Left ventricle myocardium inferior (tissue), 1 donor: ENCODE measurements around the gene C6orf47. TPM values are rescaled to one million over a fixed set of nuclear protein-coding genes. Genes with fewer than 3 reads are reported as not detected.

Experiments used
- DNase-seq: peaks from one replicate; pipeline ENCODE4 v3.0.0-alpha.2; 2020
- H3K27ac ChIP-seq: fragments of 200-600 bp; replicated peaks from 2 replicates; pipeline ENCODE4 v1.8.0; 2021
- H3K27me3 ChIP-seq: fragments of 200-600 bp; 2 replicates; pipeline ENCODE4 v1.8.0; 2021; ENCODE audit warnings: low read depth
- H3K36me3 ChIP-seq: fragments of 200-600 bp; 2 replicates; pipeline ENCODE4 v1.8.0; 2021
- H3K4me1 ChIP-seq: fragments of 200-600 bp; 2 replicates; pipeline ENCODE4 v1.8.0; 2021
- H3K4me3 ChIP-seq: fragments of 200-600 bp; 2 replicates; pipeline ENCODE4 v1.8.0; 2021; ENCODE audit warnings: mild to moderate bottlenecking, moderate library complexity
- H3K9me3 ChIP-seq: fragments of 200-600 bp; replicated peaks from 2 replicates; pipeline ENCODE4 v1.8.0; 2021
- intact Hi-C: fragments of 100-400 bp; cut with micrococcal nuclease; formaldehyde crosslinking; loops from one replicate; pipeline ENCODE4 v1.11.0; 2022
- total RNA-seq: library from RNA; stranded (reverse); fragmentation: NEBNext Ultra II Directional; extraction: Animal tissue kit (Norgen Biotek cat#: 25700); gene quantifications from one replicate; pipeline ENCODE4 v1.2.1, GENCODE V29; 2021
- TF ChIP-seq, protein P1 (sequence below): fragments of 200-600 bp; IDR thresholded peaks from 2 replicates; pipeline ENCODE4 v1.8.0; 2021; ENCODE audit warnings: antibody characterized with exemption, mild to moderate bottlenecking, borderline replicate concordance
- donor health status: DM: no; HTN: yes; CAD: no; lungs with severe emphysema.

C6orf47 gene
- total RNA-seq, 1 donor from 2014 or later, result 16.9 TPM

DNA sequence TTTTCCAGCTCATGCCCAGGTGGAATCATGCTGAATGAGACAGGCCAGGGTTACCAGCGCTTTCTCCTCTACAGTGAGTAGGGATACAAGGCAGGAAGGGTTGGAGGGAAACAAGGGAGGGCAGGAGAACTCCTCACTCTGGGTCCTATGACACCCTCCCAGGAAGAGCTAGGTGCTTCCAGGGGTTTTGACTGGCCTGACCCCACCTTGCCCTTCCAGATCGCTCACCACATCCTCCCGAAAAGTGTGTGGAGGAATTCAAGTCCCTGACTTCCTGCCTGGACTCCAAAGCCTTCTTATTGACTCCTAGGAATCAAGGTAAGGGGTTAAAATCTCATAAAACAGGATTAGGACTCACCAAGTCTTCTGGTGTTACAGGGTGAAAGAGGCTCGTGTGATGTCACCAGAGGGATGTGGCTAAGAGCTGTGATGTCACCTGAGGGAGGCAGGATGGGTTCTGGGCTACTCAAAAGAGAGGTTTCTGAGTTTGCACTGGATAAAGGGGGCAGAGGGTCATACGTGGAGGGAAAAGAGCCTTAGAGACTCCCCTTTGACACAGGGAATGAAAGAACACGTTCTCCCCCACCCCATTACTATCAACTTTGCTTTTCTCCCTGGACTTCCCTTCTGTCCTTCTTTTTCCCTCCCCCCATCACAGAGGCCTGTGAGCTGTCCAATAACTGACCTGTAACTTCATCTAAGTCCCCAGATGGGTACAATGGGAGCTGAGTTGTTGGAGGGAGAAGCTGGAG, 3.0 kb downstream of the C6orf47 start:
- intact Hi-C loops, result no loop called here

DNA sequence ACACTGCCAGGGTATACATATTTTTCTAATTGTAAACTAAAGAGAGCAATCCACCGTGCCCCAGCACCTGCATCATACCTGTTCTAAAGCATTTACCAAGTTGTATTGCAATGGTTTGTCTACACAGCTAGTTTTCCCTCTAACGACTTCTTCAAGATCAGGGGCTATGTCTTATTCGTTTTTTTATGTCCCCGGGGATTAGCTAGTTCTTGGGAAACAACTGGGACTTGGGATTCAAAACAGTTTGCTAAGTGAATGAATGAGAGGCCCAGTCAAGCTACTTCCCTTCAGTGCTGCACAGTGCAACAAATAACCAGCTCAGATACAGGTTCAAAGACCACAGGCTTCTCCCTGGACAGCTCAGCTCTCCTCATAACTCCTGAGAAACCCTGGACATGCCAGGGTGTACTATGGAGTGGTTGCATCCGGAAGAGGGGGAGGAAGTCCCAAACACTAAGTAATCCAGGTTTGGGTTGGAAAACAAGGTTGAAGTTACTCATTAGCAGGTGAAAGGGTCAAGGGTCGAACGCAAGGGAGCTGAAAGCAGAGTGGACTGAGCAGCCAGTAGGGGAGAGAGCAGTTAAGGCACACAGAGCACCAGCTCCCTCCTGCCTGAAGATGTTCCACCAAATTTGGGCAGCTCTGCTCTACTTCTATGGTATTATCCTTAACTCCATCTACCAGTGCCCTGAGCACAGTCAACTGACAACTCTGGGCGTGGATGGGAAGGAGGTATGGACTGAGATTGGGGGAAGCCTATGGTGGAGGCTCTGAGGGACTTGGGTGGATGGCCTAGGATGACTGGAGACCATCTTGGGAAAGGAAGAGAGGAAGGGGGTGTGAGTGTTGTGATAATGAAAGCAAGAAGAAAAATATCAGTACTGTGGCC, 5.0 kb downstream of the C6orf47 start, which contains the start of gene APOM:
Gene APOM (plus strand): TSS at position 546 of the 889 bp plus-strand sequence. CDS start 73 bp downstream, at position 619.
- Histone ChIP-seq H3K9me3 (no peaks in the 10 kb centered on the region), H3K36me3 (peaks cover 27% of the 10 kb centered on the region), H3K4me3 (no peak within 1 kb of the TSS), H3K27me3 (no peaks in the 10 kb centered on the region), H3K4me1 (peaks cover 60% of the 10 kb centered on the region), H3K27ac (no peak within 1 kb of the TSS)
- intact Hi-C loops, result no loop called here
- no peak for DNase-seq
- TF ChIP-seq, protein P1, sequence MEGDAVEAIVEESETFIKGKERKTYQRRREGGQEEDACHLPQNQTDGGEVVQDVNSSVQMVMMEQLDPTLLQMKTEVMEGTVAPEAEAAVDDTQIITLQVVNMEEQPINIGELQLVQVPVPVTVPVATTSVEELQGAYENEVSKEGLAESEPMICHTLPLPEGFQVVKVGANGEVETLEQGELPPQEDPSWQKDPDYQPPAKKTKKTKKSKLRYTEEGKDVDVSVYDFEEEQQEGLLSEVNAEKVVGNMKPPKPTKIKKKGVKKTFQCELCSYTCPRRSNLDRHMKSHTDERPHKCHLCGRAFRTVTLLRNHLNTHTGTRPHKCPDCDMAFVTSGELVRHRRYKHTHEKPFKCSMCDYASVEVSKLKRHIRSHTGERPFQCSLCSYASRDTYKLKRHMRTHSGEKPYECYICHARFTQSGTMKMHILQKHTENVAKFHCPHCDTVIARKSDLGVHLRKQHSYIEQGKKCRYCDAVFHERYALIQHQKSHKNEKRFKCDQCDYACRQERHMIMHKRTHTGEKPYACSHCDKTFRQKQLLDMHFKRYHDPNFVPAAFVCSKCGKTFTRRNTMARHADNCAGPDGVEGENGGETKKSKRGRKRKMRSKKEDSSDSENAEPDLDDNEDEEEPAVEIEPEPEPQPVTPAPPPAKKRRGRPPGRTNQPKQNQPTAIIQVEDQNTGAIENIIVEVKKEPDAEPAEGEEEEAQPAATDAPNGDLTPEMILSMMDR, result no peak

More for the DNA sequence above, 3.0 kb downstream of the C6orf47 start:
- H3K4me3 ChIP-seq, result no peak overlapping the region
- no peaks in the 10 kb centered on the region for H3K9me3 ChIP-seq
- no peak for DNase-seq
- TF ChIP-seq, protein P1, result no peak
- H3K27me3 ChIP-seq, result no peaks in the 10 kb centered on the region
- H3K36me3 ChIP-seq, result peaks cover 34% of the 10 kb centered on the region
- H3K4me1 ChIP-seq, result peaks cover 64% of the 10 kb centered on the region
- no peak overlapping the region for H3K27ac ChIP-seq

DNA sequence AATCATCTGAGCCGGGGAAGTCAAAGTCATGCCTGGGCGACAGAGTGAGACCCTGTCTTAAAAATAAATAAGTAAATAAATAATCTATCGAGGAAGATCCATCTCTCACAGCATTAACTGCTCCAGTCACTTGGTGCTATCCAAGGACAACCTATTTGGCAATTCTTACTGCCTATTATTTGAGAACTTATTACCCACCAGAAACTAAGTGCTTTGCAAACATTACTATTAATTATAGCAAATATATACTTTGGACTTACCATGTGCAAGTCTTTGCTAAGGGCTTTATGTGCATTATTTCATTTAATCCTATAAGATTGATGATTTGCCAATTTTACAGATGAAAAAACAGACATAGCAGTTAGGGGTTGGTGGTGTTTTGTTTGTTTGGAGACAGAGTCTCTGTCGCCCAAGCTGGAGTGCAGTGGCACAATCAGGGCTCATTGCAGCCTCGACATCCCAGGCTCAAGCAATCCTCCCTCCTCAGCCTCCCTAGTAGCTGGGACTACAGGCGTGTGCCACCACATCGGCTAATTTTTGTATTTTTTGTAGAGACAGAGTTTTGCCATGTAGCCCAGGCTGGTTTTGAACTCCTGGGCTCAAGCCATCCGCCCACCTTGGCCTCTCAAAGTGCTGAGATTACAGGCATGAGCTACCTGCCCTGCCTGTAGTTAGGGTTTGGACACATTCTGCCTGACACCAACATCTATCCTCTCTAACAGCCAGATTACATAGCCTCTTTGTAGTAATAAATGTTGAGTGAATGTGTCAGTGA, 5.8 kb downstream of the C6orf47 start:
- Histone ChIP-seq H3K27ac (no peak overlapping the region), H3K9me3 (no peaks in the 10 kb centered on the region), H3K36me3 (peaks cover 33% of the 10 kb centered on the region), H3K27me3 (no peaks in the 10 kb centered on the region), H3K4me1 (peaks cover 59% of the 10 kb centered on the region), H3K4me3 (no peak overlapping the region)
- DNase-seq, result no peak
- intact Hi-C loops, result no loop called here
- TF ChIP-seq, protein P1, result no peak

DNA sequence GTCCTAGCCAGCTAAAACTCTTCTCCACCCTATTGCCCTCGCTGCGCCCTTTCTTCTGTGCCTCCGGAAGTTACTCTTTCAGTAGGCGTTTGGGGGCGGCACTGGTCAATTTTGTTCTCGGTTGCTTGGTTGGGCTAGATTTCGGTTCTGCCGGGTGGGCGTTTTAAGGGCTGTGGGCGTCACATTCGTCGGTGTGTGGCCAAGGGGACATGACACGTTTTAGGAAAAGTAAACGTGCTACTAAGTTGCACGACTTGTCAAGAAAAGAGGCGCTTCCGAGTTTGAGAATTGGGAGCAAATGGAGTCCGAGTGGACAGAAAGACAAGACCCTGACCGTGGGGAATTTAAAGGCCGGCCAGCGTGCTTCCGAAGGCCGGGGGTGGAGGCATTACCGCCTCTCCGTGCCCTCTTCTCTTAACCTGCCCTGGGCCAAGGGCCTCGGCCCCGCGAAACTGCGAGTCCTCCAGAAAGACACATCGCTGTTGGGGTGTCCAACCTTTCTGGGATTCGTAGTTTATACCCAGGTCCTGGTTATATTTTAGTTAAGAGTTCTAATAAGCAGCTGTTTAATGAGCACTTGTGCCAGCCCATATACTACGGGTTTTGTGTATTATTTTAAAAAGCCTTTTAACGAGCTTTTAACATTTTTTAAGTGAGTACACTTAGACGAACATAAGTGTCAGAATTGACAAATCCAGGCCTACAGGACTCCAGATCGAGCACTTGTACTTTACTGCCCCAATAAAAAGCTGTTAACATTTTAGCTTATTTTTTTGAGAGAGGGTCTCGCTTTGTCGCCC, 7.5 kb downstream of the C6orf47 start:
- H3K4me3 ChIP-seq, result peak overlapping the region; percentile 77
- H3K9me3 ChIP-seq, result no peaks in the 10 kb centered on the region
- peak; percentile 86 for DNase-seq
- intact Hi-C loops, result no loop called here
- TF ChIP-seq, protein P1, result no peak
- H3K36me3 ChIP-seq, result peaks cover 48% of the 10 kb centered on the region
- peak overlapping the region; percentile 96 for H3K27ac ChIP-seq
- peaks cover 43% of the 10 kb centered on the region for H3K4me1 ChIP-seq
- no peaks in the 10 kb centered on the region for H3K27me3 ChIP-seq
